KMS-11 (cell line): Measurements from ENCODE around the gene SRD5A2.

Experiments used
- H2AFZ ChIP-seq: fragments of 200-600 bp; sonication (generic); 2 replicates; pipeline ENCODE4 v1.6.1; 2016; ENCODE audit warnings: antibody characterized with exemption, mixed run types, low read depth
- H3K27ac ChIP-seq: fragments of 200-600 bp; sonication (generic); 2 replicates; pipeline ENCODE4 v1.6.1; 2016; ENCODE audit warnings: mild to moderate bottlenecking, mixed run types
- H3K27me3 ChIP-seq: fragments of 200-600 bp; sonication (generic); 2 replicates; pipeline ENCODE4 v1.6.1; 2017; ENCODE audit warnings: mild to moderate bottlenecking, low read depth, mixed run types, moderate library complexity; ENCODE audit not compliant: insufficient read depth
- H3K36me3 ChIP-seq: fragments of 200-600 bp; sonication (generic); 2 replicates; pipeline ENCODE4 v1.6.1; 2017; ENCODE audit warnings: mild to moderate bottlenecking, mixed run types; ENCODE audit not compliant: insufficient read depth
- H3K4me1 ChIP-seq: fragments of 200-600 bp; sonication (generic); 2 replicates; pipeline ENCODE4 v1.6.1; 2016; ENCODE audit warnings: mild to moderate bottlenecking, low read depth, mixed run types; ENCODE audit not compliant: poor library complexity, severe bottlenecking
- H3K4me2 ChIP-seq: fragments of 200-600 bp; sonication (generic); 2 replicates; pipeline ENCODE4 v1.7.0; 2016; ENCODE audit warnings: mild to moderate bottlenecking, mixed run types
- H3K4me3 ChIP-seq: fragments of 200-600 bp; sonication (generic); IDR thresholded peaks from 2 replicates; pipeline ENCODE4 v1.6.1; 2017; ENCODE audit warnings: low read depth, low read length, mixed read lengths; ENCODE audit not compliant: insufficient read depth
- H3K79me2 ChIP-seq: fragments of 200-600 bp; sonication (generic); 2 replicates; pipeline ENCODE4 v1.6.1; 2016; ENCODE audit warnings: low read depth, mixed run types; ENCODE audit not compliant: insufficient read depth
- H3K9ac ChIP-seq: fragments of 200-600 bp; sonication (generic); 2 replicates; pipeline ENCODE4 v1.6.1; 2016; ENCODE audit warnings: mild to moderate bottlenecking, mixed run types
- H4K20me1 ChIP-seq: fragments of 200-600 bp; sonication (generic); 2 replicates; pipeline ENCODE4 v1.6.1; 2016; ENCODE audit warnings: mild to moderate bottlenecking, mixed run types; ENCODE audit not compliant: insufficient read depth
- CTCF ChIP-seq: fragments of 200-600 bp; sonication (generic); conservative IDR thresholded peaks from 2 replicates; pipeline ENCODE4 v1.6.1; 2017; ENCODE audit warnings: low read depth, mild to moderate bottlenecking, antibody characterized with exemption, low read length, moderate library complexity, mixed read lengths

Gene SRD5A2

GRCh38 chr2:31533036-31533435 is 47.7 kb downstream of the SRD5A2 start:
- Histone ChIP-seq H3K36me3 (no peaks in the 10 kb centered on the region), H3K4me1 (no peaks in the 10 kb centered on the region), H3K79me2 (no peaks in the 10 kb centered on the region), H3K27me3 (no peaks in the 10 kb centered on the region), H2AFZ (no peak overlapping the region), H3K4me2 (no peak overlapping the region), H3K4me3 (no peak overlapping the region), H4K20me1 (no peaks in the 10 kb centered on the region), H3K27ac (no peak overlapping the region), H3K9ac (no peak overlapping the region)
- no peak for TF ChIP-seq CTCF

- no peaks in the 10 kb centered on the region for H4K20me1 ChIP-seq
- no peaks in the 10 kb centered on the region for H3K36me3 ChIP-seq
- no peaks in the 10 kb centered on the region for H3K27me3 ChIP-seq
- H3K4me2 ChIP-seq, result no peak overlapping the region
- H3K4me1 ChIP-seq, result no peaks in the 10 kb centered on the region
- TF ChIP-seq CTCF, result no peak
- no peak overlapping the region for H3K9ac ChIP-seq
- no peak overlapping the region for H3K27ac ChIP-seq
- H3K79me2 ChIP-seq, result no peaks in the 10 kb centered on the region
- H3K4me3 ChIP-seq, result no peak overlapping the region
- H2AFZ ChIP-seq, result no peak overlapping the region
Measured at GRCh38 chr2:31531101-31531500, 49.6 kb downstream of the SRD5A2 start.

- Histone ChIP-seq H2AFZ (no peak overlapping the region), H3K27me3 (no peaks in the 10 kb centered on the region), H3K4me1 (no peaks in the 10 kb centered on the region), H3K4me2 (no peak overlapping the region), H3K36me3 (no peaks in the 10 kb centered on the region), H3K4me3 (no peak overlapping the region), H3K27ac (no peak overlapping the region), H4K20me1 (no peaks in the 10 kb centered on the region), H3K79me2 (no peaks in the 10 kb centered on the region), H3K9ac (no peak overlapping the region)
- TF ChIP-seq CTCF, result no peak
Measured at GRCh38 chr2:31529256-31529655, 51.5 kb downstream of the SRD5A2 start.

- H3K79me2 ChIP-seq, result no peaks in the 10 kb centered on the region
- no peak overlapping the region for H3K27ac ChIP-seq
- no peak overlapping the region for H2AFZ ChIP-seq
- H3K4me3 ChIP-seq, result no peak overlapping the region
- no peak for TF ChIP-seq CTCF
- no peak overlapping the region for H3K4me2 ChIP-seq
- no peaks in the 10 kb centered on the region for H3K4me1 ChIP-seq
- H4K20me1 ChIP-seq, result no peaks in the 10 kb centered on the region
- no peak overlapping the region for H3K9ac ChIP-seq
- H3K27me3 ChIP-seq, result no peaks in the 10 kb centered on the region
- H3K36me3 ChIP-seq, result no peaks in the 10 kb centered on the region
Measured at GRCh38 chr2:31528823-31529222, 51.9 kb downstream of the SRD5A2 start.
